T-helper 1 cell treated with Interleukin-12 subunit alpha and Interleukin-12 subunit beta and Interleukin-4 antibody, amounts not matched to agents 30 μg/mL and 1 μg/mL, for 36 hours (primary cell): ENCODE data around the gene CTDP1.
A peak's percentile ranks its signal among the peaks of the same experiment; 100 is the strongest.

Source experiments
- H3K27ac Mint-ChIP-seq: one replicate; pipeline ENCODE4 v1.8.0; 2021; ENCODE audit warnings: mild to moderate bottlenecking, mixed read lengths
- H3K27me3 Mint-ChIP-seq: one replicate; pipeline ENCODE4 v1.8.0; 2021; ENCODE audit warnings: low read depth, mixed read lengths
- H3K36me3 Mint-ChIP-seq: one replicate; pipeline ENCODE4 v1.8.0; 2021; ENCODE audit warnings: low read depth, mixed read lengths
- H3K4me1 Mint-ChIP-seq: one replicate; pipeline ENCODE4 v1.8.0; 2021; ENCODE audit warnings: low read depth, mixed read lengths
- H3K4me3 Mint-ChIP-seq: one replicate; pipeline ENCODE4 v1.8.0; 2021; ENCODE audit warnings: mild to moderate bottlenecking, moderate library complexity, mixed read lengths
- H3K9me3 Mint-ChIP-seq: one replicate; pipeline ENCODE4 v1.8.0; 2021; ENCODE audit warnings: mixed read lengths

Gene CTDP1

GRCh38 chr18:79664525-79665125 is 15.0 kb upstream of the CTDP1 start:
- H3K27ac Mint-ChIP-seq, result no peak overlapping the region
- H3K4me3 Mint-ChIP-seq, result no peak overlapping the region
- no peaks in the 10 kb centered on the region for H3K4me1 Mint-ChIP-seq
- no peaks in the 10 kb centered on the region for H3K36me3 Mint-ChIP-seq
- H3K9me3 Mint-ChIP-seq, result no peaks in the 10 kb centered on the region
- H3K27me3 Mint-ChIP-seq, result peaks cover 23% of the 10 kb centered on the region

- no peak overlapping the region for H3K4me3 Mint-ChIP-seq
- H3K4me1 Mint-ChIP-seq, result no peaks in the 10 kb centered on the region
- H3K27me3 Mint-ChIP-seq, result peaks cover 12% of the 10 kb centered on the region
- H3K36me3 Mint-ChIP-seq, result no peaks in the 10 kb centered on the region
- no peak overlapping the region for H3K27ac Mint-ChIP-seq
- H3K9me3 Mint-ChIP-seq, result no peaks in the 10 kb centered on the region
These were observed 11.4 kb upstream of the CTDP1 start for GRCh38 chr18:79668203-79668602.

GRCh38 chr18:79672490-79673276 is 6.9 kb upstream of the CTDP1 start:
- H3K27me3 Mint-ChIP-seq, result no peaks in the 10 kb centered on the region
- H3K36me3 Mint-ChIP-seq, result peaks cover 15% of the 10 kb centered on the region
- no peak overlapping the region for H3K27ac Mint-ChIP-seq
- no peak overlapping the region for H3K4me3 Mint-ChIP-seq
- H3K9me3 Mint-ChIP-seq, result no peaks in the 10 kb centered on the region
- peaks cover 5% of the 10 kb centered on the region for H3K4me1 Mint-ChIP-seq

- H3K4me3 Mint-ChIP-seq, result no peak overlapping the region
- peaks cover 18% of the 10 kb centered on the region for H3K36me3 Mint-ChIP-seq
- no peaks in the 10 kb centered on the region for H3K27me3 Mint-ChIP-seq
- no peaks in the 10 kb centered on the region for H3K9me3 Mint-ChIP-seq
- H3K4me1 Mint-ChIP-seq, result peaks cover 27% of the 10 kb centered on the region
- no peak overlapping the region for H3K27ac Mint-ChIP-seq
These were observed 2.4 kb upstream of the CTDP1 start for GRCh38 chr18:79677221-79677620.

GRCh38 chr18:79677840-79678239 is 1.8 kb upstream of the CTDP1 start:
- no peaks in the 10 kb centered on the region for H3K27me3 Mint-ChIP-seq
- peaks cover 23% of the 10 kb centered on the region for H3K36me3 Mint-ChIP-seq
- H3K4me1 Mint-ChIP-seq, result peaks cover 33% of the 10 kb centered on the region
- peak overlapping the region; percentile 94 for H3K4me3 Mint-ChIP-seq
- H3K27ac Mint-ChIP-seq, result peak overlapping the region; percentile 31
- H3K9me3 Mint-ChIP-seq, result no peaks in the 10 kb centered on the region

- Mint-ChIP-seq H3K4me3 (peak overlapping the region; percentile 94), H3K27me3 (no peaks in the 10 kb centered on the region), H3K4me1 (peaks cover 44% of the 10 kb centered on the region), H3K9me3 (no peaks in the 10 kb centered on the region), H3K27ac (peak overlapping the region; percentile 99), H3K36me3 (peaks cover 25% of the 10 kb centered on the region)
These were observed 695 bp upstream of the CTDP1 start for GRCh38 chr18:79678665-79679551.

- peaks cover 56% of the 10 kb centered on the region for H3K4me1 Mint-ChIP-seq
- no peaks in the 10 kb centered on the region for H3K27me3 Mint-ChIP-seq
- H3K36me3 Mint-ChIP-seq, result peaks cover 26% of the 10 kb centered on the region
- peak overlapping the region; percentile 85 for H3K4me3 Mint-ChIP-seq
- no peaks in the 10 kb centered on the region for H3K9me3 Mint-ChIP-seq
- H3K27ac Mint-ChIP-seq, result peak overlapping the region; percentile 93
These were observed 687 bp downstream of the CTDP1 start for GRCh38 chr18:79680100-79680879.

- Mint-ChIP-seq H3K36me3 (peaks cover 24% of the 10 kb centered on the region), H3K4me3 (peak overlapping the region; percentile 85), H3K27ac (peak overlapping the region; percentile 93), H3K9me3 (no peaks in the 10 kb centered on the region), H3K27me3 (no peaks in the 10 kb centered on the region), H3K4me1 (peaks cover 61% of the 10 kb centered on the region)
These were observed 1.3 kb downstream of the CTDP1 start for GRCh38 chr18:79680891-79681339.

GRCh38 chr18:79681484-79682387 is 2.1 kb downstream of the CTDP1 start:
- Mint-ChIP-seq H3K27me3 (no peaks in the 10 kb centered on the region), H3K36me3 (peaks cover 23% of the 10 kb centered on the region), H3K9me3 (no peaks in the 10 kb centered on the region), H3K4me3 (peak overlapping the region; percentile 85), H3K27ac (peak overlapping the region; percentile 93), H3K4me1 (peaks cover 65% of the 10 kb centered on the region)

GRCh38 chr18:79682481-79682880 is 2.9 kb downstream of the CTDP1 start:
- peak overlapping the region; percentile 93 for H3K27ac Mint-ChIP-seq
- H3K4me1 Mint-ChIP-seq, result peaks cover 61% of the 10 kb centered on the region
- peaks cover 18% of the 10 kb centered on the region for H3K36me3 Mint-ChIP-seq
- H3K27me3 Mint-ChIP-seq, result no peaks in the 10 kb centered on the region
- H3K4me3 Mint-ChIP-seq, result peak overlapping the region; percentile 85
- no peaks in the 10 kb centered on the region for H3K9me3 Mint-ChIP-seq

GRCh38 chr18:79682894-79683625 is 3.5 kb downstream of the CTDP1 start:
- H3K36me3 Mint-ChIP-seq, result peaks cover 18% of the 10 kb centered on the region
- no peaks in the 10 kb centered on the region for H3K27me3 Mint-ChIP-seq
- peak overlapping the region; percentile 85 for H3K4me3 Mint-ChIP-seq
- H3K4me1 Mint-ChIP-seq, result peaks cover 64% of the 10 kb centered on the region
- peak overlapping the region; percentile 93 for H3K27ac Mint-ChIP-seq
- H3K9me3 Mint-ChIP-seq, result no peaks in the 10 kb centered on the region

GRCh38 chr18:79683626-79684282 is 4.2 kb downstream of the CTDP1 start:
- Mint-ChIP-seq H3K4me3 (peak overlapping the region; percentile 85), H3K27me3 (no peaks in the 10 kb centered on the region), H3K27ac (peak overlapping the region; percentile 58), H3K4me1 (peaks cover 59% of the 10 kb centered on the region), H3K9me3 (no peaks in the 10 kb centered on the region), H3K36me3 (peaks cover 18% of the 10 kb centered on the region)
